ENCODE results near the gene NRCAM. TPM values are rescaled to one million over a fixed set of nuclear protein-coding genes. Genes with fewer than 3 reads are reported as not detected.

NRCAM gene
- total RNA-seq, 4 donors from 2014 or later = 10.1 to 19.5 (median 13.0) TPM

- Histone ChIP-seq H3K27ac (no peak overlapping the region), H3K9me3 (no peaks in the 10 kb centered on the region), H3K4me3 (replicated peaks in 1 of 3) (no peak overlapping the region), H3K36me3 (no peaks in the 10 kb centered on the region), H3K4me1 (no peaks in the 10 kb centered on the region), H3K27me3 (no peaks in the 10 kb centered on the region)
- no peak for DNase-seq
- intact Hi-C loops (cut with DNase I) = no loop called here
- TF ChIP-seq POLR2A (IDR thresholded peaks at IDR 0.05) = no peak
- no peak for TF ChIP-seq CTCF (IDR thresholded peaks at IDR 0.05)
- WGBS, 2 donors = 95% methylated on average over 3 of the region's 3 CpGs
Measured at GRCh38 chr7:108210796-108211195, 245.4 kb downstream of the NRCAM start.

DNA sequence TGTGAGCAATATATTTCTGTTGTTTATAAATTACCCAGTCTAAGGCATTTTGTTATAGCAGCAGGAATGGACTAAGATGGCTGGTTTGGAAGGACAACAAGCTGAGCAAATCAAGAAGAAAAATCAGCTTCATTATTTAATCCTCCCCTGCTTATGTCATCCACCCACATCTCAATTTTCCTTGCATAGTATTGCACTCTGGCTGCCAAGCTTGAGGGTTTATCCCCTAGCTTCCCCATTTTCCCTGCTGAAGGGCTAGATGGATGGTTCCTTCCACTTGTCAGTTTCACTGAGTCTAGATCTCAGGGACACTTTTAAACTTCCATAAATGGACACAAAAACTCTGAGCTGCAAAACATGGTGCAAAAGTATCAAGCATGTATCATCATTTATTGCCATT lies 250.9 kb downstream of the NRCAM start:
- TF ChIP-seq POLR2A (IDR thresholded peaks at IDR 0.05) (no peak), CTCF (IDR thresholded peaks at IDR 0.05) (no peak)
- no peaks in the 10 kb centered on the region for H3K27me3 ChIP-seq
- no peaks in the 10 kb centered on the region for H3K36me3 ChIP-seq
- no peaks in the 10 kb centered on the region for H3K9me3 ChIP-seq
- H3K27ac ChIP-seq = no peak overlapping the region
- intact Hi-C loops (cut with DNase I) = no loop called here
- no peak for DNase-seq
- no peak overlapping the region for H3K4me3 ChIP-seq (replicated peaks in 1 of 3)
- no peaks in the 10 kb centered on the region for H3K4me1 ChIP-seq

DNA sequence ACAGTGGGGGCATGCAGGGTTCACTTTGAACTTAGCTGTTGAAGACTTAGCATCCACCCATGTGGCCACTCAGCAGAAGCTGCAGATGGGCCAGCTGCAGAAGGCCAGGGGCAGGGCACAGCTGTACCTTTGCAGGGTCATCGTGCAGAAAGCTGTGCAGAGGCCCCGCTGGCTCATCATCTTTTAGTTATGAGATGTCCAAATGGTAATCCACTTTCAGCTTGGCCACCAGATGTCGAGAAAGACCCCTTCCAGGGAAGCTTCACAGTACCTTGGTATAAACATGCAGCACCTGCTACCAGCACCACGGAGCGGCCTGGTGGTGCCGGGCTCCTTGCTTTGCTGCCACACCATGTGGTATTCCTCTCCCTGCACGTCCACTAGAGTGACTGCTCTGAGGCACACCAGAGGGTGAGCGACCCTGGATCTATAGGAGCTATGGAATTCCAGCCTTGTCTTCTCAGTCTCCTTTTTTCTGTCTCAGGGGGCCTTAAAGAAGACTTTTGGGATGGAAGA lies 251.9 kb downstream of the NRCAM start:
- 92% methylated on average over 8 of the region's 8 CpGs for WGBS, 2 donors
- H3K27ac ChIP-seq = no peak overlapping the region
- DNase-seq = no peak
- TF ChIP-seq CTCF (IDR thresholded peaks at IDR 0.05) (no peak), POLR2A (IDR thresholded peaks at IDR 0.05) (no peak)
- H3K4me1 ChIP-seq = no peaks in the 10 kb centered on the region
- intact Hi-C loops (cut with DNase I) = no loop called here
- no peaks in the 10 kb centered on the region for H3K9me3 ChIP-seq
- no peaks in the 10 kb centered on the region for H3K27me3 ChIP-seq
- H3K36me3 ChIP-seq = no peaks in the 10 kb centered on the region
- H3K4me3 ChIP-seq (replicated peaks in 1 of 3) = no peak overlapping the region

- no peaks in the 10 kb centered on the region for H3K27me3 ChIP-seq
- H3K9me3 ChIP-seq = no peaks in the 10 kb centered on the region
- DNase-seq = no peak
- TF ChIP-seq POLR2A (IDR thresholded peaks at IDR 0.05) = no peak
- no peak for TF ChIP-seq CTCF (IDR thresholded peaks at IDR 0.05)
- H3K4me1 ChIP-seq = no peaks in the 10 kb centered on the region
- WGBS, 2 donors = 68 to 82% methylated on average over 4 to 5 of the region's 5 CpGs
- H3K4me3 ChIP-seq (replicated peaks in 1 of 3) = no peak overlapping the region
- H3K36me3 ChIP-seq = no peaks in the 10 kb centered on the region
- intact Hi-C loops (cut with DNase I) = no loop called here
- H3K27ac ChIP-seq = no peak overlapping the region
Measured at GRCh38 chr7:108203537-108203936, 252.7 kb downstream of the NRCAM start.

GRCh38 chr7:108202743-108203142 lies 253.5 kb downstream of the NRCAM start:
- Histone ChIP-seq H3K36me3 (no peaks in the 10 kb centered on the region), H3K27ac (no peak overlapping the region), H3K9me3 (no peaks in the 10 kb centered on the region), H3K4me3 (replicated peaks in 1 of 3) (no peak overlapping the region), H3K27me3 (no peaks in the 10 kb centered on the region), H3K4me1 (no peaks in the 10 kb centered on the region)
- intact Hi-C loops (cut with DNase I) = no loop called here
- no peak for TF ChIP-seq POLR2A (IDR thresholded peaks at IDR 0.05)
- no peak for TF ChIP-seq CTCF (IDR thresholded peaks at IDR 0.05)
- no peak for DNase-seq
- 64 to 70% methylated on average over 4 of the region's 4 CpGs for WGBS, 2 donors
